SIG-M5 (cell line): ENCODE results near the gene THNSL1.
A peak's percentile ranks its signal among the peaks of the same experiment; 100 is the strongest.
"Not testable (repeated sequence)": the region's sequence is repeated elsewhere in the genome, so short reads cannot be mapped to it uniquely, and the experiment has no call there.

Experiments
- DNase-seq: peaks from one replicate; lab custom pipeline; 2025; lab: John Stamatoyannopoulos, UW

Gene THNSL1

DNA sequence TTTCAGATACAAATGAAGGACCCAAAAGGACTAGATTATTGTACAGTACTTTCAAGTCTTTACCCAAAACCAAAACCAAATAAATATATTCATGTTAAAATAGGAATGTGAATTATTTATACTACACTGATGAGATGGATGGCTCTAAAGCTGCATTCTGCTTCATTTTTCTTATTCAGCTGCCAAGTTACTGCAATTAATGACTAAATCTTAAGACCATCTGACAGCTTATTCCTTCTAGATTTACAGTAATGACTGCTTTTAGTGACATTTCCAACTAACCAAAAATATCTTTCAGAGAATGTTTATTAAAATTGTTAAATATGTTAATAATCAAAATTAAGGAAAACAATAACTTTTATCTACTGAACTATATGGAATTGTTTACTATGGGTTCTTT is 21.3 kb upstream of the THNSL1 start:
- no peak for DNase-seq

GRCh38 chr10:24998044-24998443 is 18.4 kb upstream of the THNSL1 start:
- DNase-seq: no peak

DNA sequence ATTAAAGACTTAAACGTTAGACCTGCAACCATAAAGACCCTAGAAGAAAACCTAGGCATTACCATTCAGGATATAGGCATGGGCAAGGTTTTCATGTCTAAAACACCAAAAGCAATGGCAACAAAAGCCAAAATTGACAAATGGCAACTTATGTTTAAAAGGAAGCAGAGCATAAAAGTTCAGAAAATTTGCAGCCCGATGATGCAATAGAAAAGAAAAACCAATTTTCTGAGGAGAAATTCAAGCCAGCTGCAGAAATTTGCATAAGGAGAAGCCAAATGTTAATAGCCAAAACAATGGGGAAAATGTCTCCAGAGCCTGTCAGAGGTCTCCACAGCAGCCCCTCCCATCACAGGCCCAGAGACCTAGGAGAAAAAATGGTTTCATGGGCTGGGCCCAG is 4.8 kb upstream of the THNSL1 start:
- not testable (repeated sequence) for DNase-seq

DNA sequence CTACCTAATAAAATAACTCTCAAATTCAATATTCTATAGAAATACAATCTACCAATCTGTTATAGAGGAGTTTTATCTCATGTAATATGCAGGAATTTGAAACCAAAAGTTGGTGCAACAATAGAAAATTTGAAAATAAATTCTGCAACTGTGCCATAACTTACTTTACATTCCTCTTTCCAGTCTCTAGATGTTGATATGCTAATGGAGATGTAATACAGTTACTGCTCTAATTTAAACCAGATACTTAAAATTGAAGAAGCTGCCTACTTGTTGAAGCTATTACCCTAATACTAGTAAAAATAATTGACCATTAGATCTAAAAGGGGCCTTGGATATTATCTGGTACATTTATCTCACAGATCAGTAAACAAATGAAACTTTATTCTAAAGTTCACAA is 1.8 kb upstream of the THNSL1 start:
- no peak for DNase-seq

- peak; percentile 48 for DNase-seq
Observed at GRCh38 chr10:25015828-25016375, 510 bp upstream of the THNSL1 start, which contains the start of gene ENKUR. ENKUR (minus strand) TSS chr10:25016158; CDS start chr10:25015936, 222 bp downstream.

DNA sequence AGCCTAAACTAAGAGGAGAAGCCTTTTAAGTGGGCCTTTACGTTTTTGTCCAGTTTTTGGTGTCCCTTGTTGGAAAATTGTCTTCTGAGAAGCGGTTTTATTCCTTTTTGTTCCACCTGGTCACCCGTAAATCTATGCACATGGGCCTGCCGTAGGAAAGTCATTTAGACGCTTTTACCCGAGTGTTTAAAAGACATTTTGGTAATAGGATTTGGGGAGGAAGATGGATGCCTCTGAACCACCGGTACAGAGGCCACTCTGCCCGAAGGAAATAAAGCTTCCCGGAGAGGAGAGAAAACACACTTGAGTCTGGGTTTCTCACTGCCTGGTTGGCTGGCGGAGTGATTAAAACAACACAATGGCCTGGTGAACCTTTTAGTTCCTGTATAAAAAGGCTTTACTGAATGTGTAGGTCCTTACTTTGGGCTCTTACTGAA is 760 bp downstream of the THNSL1 start:
- no peak for DNase-seq

DNA sequence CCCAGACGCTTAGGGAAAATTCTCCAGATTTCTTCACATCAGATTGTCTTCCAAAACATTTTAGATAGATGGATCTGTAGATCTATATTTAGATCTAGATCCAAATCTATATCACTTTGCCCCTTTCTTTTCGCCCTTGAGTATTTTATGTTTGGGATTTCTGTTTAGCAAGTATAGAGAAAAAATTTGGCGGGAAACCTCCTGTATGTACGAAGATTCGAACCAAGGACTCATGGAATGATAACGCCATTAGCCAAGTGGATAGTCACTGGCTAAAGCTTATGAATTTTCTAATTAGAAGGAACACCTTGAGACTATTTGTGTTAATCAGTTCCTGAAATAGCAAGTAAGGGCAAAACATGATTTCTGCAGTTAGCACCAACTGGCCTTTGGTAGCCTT is 1.2 kb downstream of the THNSL1 start:
- DNase-seq: no peak

- DNase-seq: no peak
Observed at GRCh38 chr10:25018703-25019102, 2.3 kb downstream of the THNSL1 start.

DNA sequence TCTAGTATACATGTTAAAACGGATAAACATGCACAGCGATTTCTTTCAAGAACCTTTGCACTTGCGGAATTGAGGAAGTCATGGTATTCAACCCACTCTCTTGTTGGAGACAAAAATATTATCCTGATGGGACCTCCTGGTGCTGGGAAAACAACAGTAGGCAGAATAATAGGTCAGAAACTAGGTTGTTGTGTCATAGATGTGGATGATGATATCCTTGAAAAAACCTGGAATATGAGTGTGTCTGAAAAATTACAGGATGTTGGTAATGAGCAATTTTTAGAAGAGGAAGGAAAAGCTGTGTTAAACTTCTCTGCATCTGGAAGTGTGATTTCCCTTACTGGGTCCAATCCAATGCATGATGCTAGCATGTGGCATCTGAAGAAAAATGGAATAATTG is 6.9 kb downstream of the THNSL1 start:
- DNase-seq: no peak

- DNase-seq: no peak
Observed at GRCh38 chr10:25024528-25024927, 8.1 kb downstream of the THNSL1 start.

DNA sequence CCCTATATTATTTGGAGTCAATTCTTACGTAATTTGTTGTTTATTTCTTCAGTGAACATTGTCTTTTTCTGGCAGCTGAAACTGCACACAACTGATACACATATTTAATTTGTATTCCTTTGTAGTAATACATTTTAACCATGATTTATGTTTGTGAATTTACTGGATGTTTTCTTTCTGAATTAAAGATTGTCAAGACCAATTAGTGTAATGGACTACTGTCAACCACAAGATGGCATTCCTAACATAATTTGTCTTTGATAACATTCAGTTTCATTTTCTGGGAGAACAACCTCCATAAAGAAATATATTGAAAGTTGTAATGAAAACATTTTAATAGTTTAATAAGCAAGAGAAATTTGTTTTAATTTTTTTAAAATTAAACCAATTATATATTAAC is 10.1 kb downstream of the THNSL1 start:
- DNase-seq: no peak

DNA sequence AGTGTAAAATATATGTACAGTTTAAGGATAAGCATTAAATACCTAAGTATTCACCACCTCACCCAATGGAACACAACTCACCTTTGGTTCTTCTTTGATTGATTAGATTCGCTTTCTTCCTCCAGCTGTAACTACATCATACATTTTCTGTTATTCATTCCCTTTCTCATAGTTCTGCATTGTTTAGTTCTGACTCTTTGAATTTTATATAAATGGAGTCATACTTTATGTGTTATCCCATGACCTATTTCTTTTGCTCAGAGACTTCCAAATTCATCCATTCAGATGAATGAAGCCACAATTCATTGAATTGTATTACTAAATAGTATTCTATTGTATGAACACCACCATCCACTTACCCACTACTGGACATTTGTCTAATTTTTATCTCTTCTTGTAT is 12.3 kb downstream of the THNSL1 start:
- DNase-seq: no peak

GRCh38 chr10:25029519-25029918 is 13.1 kb downstream of the THNSL1 start:
- no peak for DNase-seq

GRCh38 chr10:25036381-25036780 is 20.0 kb downstream of the THNSL1 start:
- no peak for DNase-seq

GRCh38 chr10:25038325-25038724 is 21.9 kb downstream of the THNSL1 start:
- no peak for DNase-seq

DNA sequence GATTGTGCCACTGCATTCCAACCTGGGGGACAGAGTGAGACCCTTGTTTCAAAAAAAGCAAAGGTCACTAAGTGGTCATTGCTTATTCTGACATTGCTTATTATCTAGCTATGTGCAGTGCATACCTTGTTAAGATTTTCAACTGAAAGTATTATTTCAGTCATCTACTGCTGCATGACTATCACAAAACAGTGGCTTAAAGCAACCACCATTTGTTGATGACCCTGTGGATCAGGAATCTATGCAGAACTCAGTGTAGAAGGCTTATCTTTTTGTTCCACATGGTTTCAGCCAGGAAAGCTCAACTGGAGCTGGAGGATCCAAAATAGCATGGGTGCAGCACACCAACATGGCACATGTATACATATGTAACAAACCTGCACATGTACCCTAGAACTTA is 23.1 kb downstream of the THNSL1 start:
- DNase-seq: no peak

DNA sequence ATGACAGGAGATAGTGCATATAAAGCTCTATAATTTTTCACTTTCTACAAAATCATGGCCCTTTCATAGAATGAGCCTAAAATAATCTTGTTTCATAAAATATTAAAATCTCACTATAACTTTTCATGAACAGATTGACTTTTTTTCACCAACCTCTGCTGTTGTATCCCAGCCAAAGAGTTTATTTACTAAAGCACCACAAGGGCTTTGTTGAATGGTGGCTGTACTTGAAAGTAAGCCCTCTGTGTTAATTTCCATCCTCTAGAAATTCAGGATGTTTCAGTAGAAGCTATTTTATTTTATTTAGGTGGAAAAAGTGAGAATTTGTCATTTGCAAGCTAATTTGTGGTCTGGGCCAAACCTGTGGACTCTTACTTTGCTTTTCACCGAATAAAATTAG is 30.2 kb downstream of the THNSL1 start:
- no peak for DNase-seq

DNA sequence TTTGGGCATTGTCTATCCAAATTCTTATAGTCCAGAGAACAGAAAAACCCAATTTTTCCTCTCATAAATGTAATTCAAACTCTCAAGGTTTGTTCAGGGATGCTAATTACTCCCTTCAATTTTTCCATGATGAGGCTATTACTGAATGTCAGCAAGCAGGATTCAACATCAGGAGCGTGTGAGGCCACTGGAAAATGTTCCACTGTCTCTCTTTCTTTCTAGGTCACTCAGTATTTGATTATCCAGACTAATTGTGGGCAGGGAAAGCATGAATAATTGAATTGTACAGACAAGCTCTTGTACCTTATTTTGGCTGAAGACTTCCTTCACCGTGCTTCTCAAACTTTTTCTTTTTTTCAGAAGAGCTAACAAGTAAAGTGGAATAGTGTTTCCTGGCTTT is 30.7 kb downstream of the THNSL1 start:
- DNase-seq: no peak

DNA sequence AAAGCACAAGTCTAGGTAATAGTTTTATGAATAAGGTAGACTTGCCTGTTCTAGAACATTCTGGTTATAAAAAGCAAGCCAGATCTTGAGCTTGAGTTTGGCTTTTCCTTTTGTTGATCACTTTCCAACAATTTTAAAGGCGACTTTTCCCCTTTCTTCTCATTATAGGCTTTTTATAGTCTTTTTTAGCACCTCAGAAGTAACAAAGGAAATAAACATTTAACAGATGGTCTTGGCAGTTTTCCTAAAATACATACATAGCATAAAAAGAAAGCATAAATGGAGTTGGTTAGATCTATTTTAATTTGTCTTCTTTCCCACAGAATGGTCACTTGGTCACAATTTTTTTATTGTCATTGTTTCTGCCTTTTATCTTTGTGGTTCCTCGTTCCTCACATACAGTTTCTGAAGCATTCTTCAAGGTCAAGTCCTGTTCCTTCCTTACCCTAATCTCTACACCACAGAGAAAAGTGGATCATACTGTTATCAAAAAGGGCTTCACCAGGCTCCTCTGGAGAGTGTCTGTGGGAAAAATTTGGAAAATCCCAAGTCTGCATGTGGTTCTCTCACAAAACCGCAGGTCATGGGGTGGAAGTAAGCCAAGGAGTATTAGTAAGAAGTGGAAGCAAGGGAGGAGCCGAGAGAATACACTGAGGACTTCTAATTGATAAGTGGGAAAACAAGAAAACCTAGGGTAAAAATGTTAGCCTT is 31.3 kb downstream of the THNSL1 start:
- no peak for DNase-seq

DNA sequence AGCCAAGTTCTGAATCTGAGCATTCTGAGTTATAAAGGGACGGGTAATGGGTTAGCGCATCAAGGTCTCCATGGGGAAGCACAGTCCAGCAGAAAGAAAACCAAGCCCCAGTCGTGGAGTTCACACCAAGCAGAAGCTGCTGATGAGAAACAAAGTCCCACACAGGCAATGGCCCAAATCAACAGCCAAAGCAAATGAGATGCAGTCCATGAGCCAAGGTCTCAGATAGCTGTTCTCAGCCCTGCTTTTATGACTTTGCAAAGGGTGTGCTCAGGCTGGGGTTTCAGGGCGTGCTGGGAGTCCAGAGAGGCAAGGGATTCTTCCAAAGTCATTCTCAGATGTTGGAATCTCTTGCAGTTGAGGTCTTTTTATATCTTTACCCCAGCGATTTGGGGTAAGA is 32.0 kb downstream of the THNSL1 start:
- DNase-seq: no peak

DNA sequence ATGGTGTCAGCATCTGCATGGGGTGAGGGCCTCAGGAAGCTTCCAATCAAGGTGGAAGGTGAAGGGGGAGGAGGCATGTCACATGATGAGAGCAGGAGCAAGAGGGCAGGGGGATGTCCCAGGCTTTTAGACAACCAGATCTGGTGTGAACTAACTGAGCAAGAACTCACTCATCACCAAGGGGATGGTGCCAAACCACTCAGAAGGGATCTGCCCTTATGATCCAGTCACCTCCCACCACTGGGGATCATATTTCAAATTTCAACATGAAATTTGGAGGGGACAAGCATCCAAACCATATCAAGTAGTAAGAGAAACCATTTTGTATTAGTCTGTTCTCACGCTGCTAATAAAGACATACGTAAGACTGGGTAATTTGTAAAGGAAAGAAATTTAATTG is 33.6 kb downstream of the THNSL1 start:
- no peak for DNase-seq

DNA sequence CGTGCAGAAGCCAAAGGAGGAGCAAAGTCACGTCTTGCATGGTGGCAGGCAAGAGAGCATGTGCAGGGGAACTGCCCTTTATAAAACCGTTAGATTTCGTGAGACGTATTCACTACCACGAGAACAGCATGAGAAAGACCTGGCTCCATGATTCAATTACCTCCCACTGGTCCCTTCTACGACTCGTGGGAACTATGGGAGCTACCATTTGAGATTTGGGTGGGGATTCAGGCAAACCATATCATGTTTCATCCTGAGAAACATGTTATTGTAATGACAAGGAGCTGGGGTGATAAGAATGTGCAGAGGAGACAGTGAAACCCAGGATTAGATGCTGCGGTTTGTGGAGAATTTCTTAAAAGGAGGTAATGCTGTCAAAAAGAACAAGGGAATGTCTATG is 34.0 kb downstream of the THNSL1 start:
- no peak for DNase-seq

DNA sequence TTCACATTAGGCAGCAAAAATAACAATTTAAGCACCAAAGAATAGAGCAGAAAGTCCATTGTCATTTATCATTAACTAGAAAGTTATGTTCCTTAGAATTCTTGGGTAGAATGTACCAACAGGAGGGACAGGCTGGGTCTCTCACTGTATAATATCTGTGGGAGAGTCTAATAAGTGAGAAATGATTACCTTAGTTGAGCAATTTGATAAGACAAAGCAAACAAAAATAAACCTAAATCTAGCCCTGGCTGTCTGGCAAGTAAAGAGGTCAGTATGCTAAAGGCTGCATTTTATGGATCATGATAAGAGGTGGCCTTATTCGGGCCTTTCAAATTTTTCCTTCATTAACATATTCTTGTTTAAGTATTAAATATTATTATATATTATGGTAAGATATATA is 35.6 kb downstream of the THNSL1 start:
- DNase-seq: no peak

DNA sequence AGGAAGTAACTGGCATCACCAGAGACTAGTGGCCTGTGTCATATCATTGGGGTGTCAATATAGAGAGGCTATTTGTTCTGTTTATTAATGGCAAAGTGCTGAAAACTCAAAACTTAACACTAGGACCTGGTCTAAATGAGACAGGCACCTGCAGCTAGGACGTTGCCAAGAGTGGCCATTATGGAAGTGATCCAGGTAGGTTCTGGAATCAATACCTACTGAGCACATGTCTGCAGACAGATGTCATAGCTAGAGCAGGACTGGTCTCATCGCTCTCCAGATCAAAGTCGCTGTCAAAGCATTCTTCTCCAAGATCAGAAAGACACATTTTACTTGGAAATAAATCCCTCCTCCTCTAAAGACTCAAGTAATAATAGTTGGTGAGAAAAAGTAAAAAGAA is 40.3 kb downstream of the THNSL1 start:
- DNase-seq: no peak
